Neural cell (in vitro differentiated cells): Measurements from ENCODE around the gene SLC25A23. TPM values are rescaled to one million over a fixed set of nuclear protein-coding genes. Genes with fewer than 3 reads are reported as not detected.

Source experiments
- H2AFZ ChIP-seq: fragments of 200-600, 300-800 bp; sonication (generic), shearing (Covaris generic); 2 replicates; pipeline ENCODE4 v1.6.0; 2014; ENCODE audit warnings: low read depth, mild to moderate bottlenecking, antibody characterized with exemption, low read length, moderate library complexity
- H3F3A ChIP-seq: fragments of 200-600 bp; shearing (Covaris generic); 2 replicates; pipeline ENCODE4 v1.6.1; 2016; ENCODE audit warnings: mild to moderate bottlenecking, moderate library complexity, mixed read lengths, antibody characterized with exemption, low read length; ENCODE audit not compliant: insufficient read depth, poor library complexity, severe bottlenecking
- H3K27ac ChIP-seq: fragments of 200-600, 300-800 bp; sonication (generic), shearing (Covaris generic); 2 replicates; pipeline ENCODE4 v1.5.1; 2014; ENCODE audit warnings: mild to moderate bottlenecking, low read length, moderate library complexity
- H3K27me3 ChIP-seq: fragments of 300-800, 200-600 bp; sonication (generic), shearing (Covaris generic); 2 replicates; pipeline ENCODE4 v1.6.0; 2014; ENCODE audit warnings: mild to moderate bottlenecking, low read depth, low read length, moderate library complexity; ENCODE audit not compliant: insufficient read depth
- H3K36me3 ChIP-seq: fragments of 300-800, 200-600 bp; sonication (generic), shearing (Covaris generic); 2 replicates; pipeline ENCODE4 v1.5.1; 2014; ENCODE audit warnings: mild to moderate bottlenecking, antibody characterized with exemption, low read length, moderate library complexity; ENCODE audit not compliant: insufficient read depth
- H3K4me2 ChIP-seq: fragments of 300-800, 200-600 bp; sonication (generic), shearing (Covaris generic); 2 replicates; pipeline ENCODE4 v1.6.0; 2014; ENCODE audit warnings: mild to moderate bottlenecking, low read length
- H3K4me3 ChIP-seq: fragments of 300-800, 200-600 bp; sonication (generic), shearing (Covaris generic); 2 replicates; pipeline ENCODE4 v1.5.1; 2014; ENCODE audit warnings: mild to moderate bottlenecking, low read length, moderate library complexity
- H3K79me2 ChIP-seq: fragments of 200-600 bp; shearing (Covaris generic); replicated peaks from 2 replicates; pipeline ENCODE4 v1.6.0; 2014; ENCODE audit warnings: mild to moderate bottlenecking, low read length, moderate library complexity; ENCODE audit not compliant: insufficient read depth
- H3K9ac ChIP-seq: fragments of 300-800, 200-600 bp; sonication (generic), shearing (Covaris generic); 2 replicates; pipeline ENCODE4 v1.6.1; 2016; ENCODE audit warnings: mild to moderate bottlenecking, low read length, mixed read lengths
- H3K9me2 ChIP-seq: fragments of 200-600 bp; shearing (Covaris generic); 2 replicates; pipeline ENCODE4 v1.6.1; 2016; ENCODE audit warnings: mild to moderate bottlenecking, low read length, mixed read lengths; ENCODE audit not compliant: insufficient read depth
- H3K9me3 ChIP-seq: fragments of 200-600, 300-800 bp; sonication (generic), shearing (Covaris generic); 2 replicates; pipeline ENCODE4 v1.6.1; 2016; ENCODE audit warnings: mild to moderate bottlenecking, mixed run types, low read length, moderate library complexity, mixed read lengths
- H4K20me1 ChIP-seq: fragments of 200-600 bp; shearing (Covaris generic); 2 replicates; pipeline ENCODE4 v1.6.1; 2016; ENCODE audit warnings: mild to moderate bottlenecking, mixed run types; ENCODE audit not compliant: insufficient read depth
- CTCF ChIP-seq: fragments of 450-650 bp; IDR thresholded peaks from 2 replicates; pipeline ENCODE4 v1.5.1; 2014; ENCODE audit warnings: antibody characterized with exemption, mild to moderate bottlenecking, moderate library complexity; ENCODE audit not compliant: poor library complexity, severe bottlenecking
- EP300 ChIP-seq: fragments of 450-650 bp; conservative IDR thresholded peaks from 2 replicates; pipeline ENCODE4 v1.6.1; 2014; ENCODE audit warnings: antibody characterized with exemption, mild to moderate bottlenecking, moderate library complexity; ENCODE audit not compliant: poor library complexity, severe bottlenecking
- EZH2 ChIP-seq: fragments of 200-600, 300-800 bp; shearing (Covaris generic), sonication (generic); IDR thresholded peaks from 2 replicates; pipeline ENCODE4 v1.6.1; 2014; ENCODE audit warnings: antibody characterized with exemption, low read length, borderline replicate concordance, mild to moderate bottlenecking; ENCODE audit not compliant: insufficient read depth, poor library complexity, severe bottlenecking
- MXI1 ChIP-seq: fragments of 450-650 bp; conservative IDR thresholded peaks from 2 replicates; pipeline ENCODE4 v1.6.1; 2014; ENCODE audit warnings: antibody characterized with exemption, mild to moderate bottlenecking; ENCODE audit not compliant: poor library complexity, severe bottlenecking
- POLR2AphosphoS5 ChIP-seq: IDR thresholded peaks from 2 replicates; pipeline ENCODE4 v1.6.1; 2012
- RAD21 ChIP-seq: fragments of 450-650 bp; conservative IDR thresholded peaks from 2 replicates; pipeline ENCODE4 v1.6.1; 2014; ENCODE audit warnings: antibody characterized with exemption, mild to moderate bottlenecking, moderate library complexity
- REST ChIP-seq: IDR thresholded peaks from 2 replicates; pipeline ENCODE4 v1.6.1; 2012; ENCODE audit warnings: borderline replicate concordance
- SMC3 ChIP-seq: fragments of 450-650 bp; conservative IDR thresholded peaks from 2 replicates; pipeline ENCODE4 v1.6.1; 2014; ENCODE audit warnings: antibody characterized with exemption, mild to moderate bottlenecking, moderate library complexity; ENCODE audit not compliant: poor library complexity
- TAF1 ChIP-seq: IDR thresholded peaks from 2 replicates; pipeline ENCODE4 v1.6.1; 2012; ENCODE audit warnings: low read depth
- polyA plus RNA-seq: library from polyadenylated mRNA; depleted of rRNA; stranded (reverse); fragments of >200 nt; gene quantifications from 2 replicates; pipeline ENCODE4 v1.2.3, GENCODE V29; 2014

SLC25A23 gene
- polyA plus RNA-seq, 1 donor from 2014 or later = 36.3 TPM

GRCh38 chr19:6421075-6422014, 38.2 kb downstream of the SLC25A23 start:
- no peaks in the 10 kb centered on the region for H3K9me3 ChIP-seq
- peaks cover 32% of the 10 kb centered on the region for H4K20me1 ChIP-seq
- H3K79me2 ChIP-seq = peaks cover 38% of the 10 kb centered on the region
- no peaks in the 10 kb centered on the region for H3K9me2 ChIP-seq
- TF ChIP-seq CTCF (no peak), RAD21 (no peak), REST (no peak), SMC3 (no peak), TAF1 (no peak), EP300 (no peak), MXI1 (no peak), POLR2AphosphoS5 (no peak), EZH2 (no peak)
- H3K9ac ChIP-seq = no peak overlapping the region
- no peak overlapping the region for H2AFZ ChIP-seq
- H3K36me3 ChIP-seq = no peaks in the 10 kb centered on the region
- no peak overlapping the region for H3K4me3 ChIP-seq
- no peak overlapping the region for H3K4me2 ChIP-seq
- no peaks in the 10 kb centered on the region for H3F3A ChIP-seq
- H3K27ac ChIP-seq = no peak overlapping the region
- no peaks in the 10 kb centered on the region for H3K27me3 ChIP-seq

DNA sequence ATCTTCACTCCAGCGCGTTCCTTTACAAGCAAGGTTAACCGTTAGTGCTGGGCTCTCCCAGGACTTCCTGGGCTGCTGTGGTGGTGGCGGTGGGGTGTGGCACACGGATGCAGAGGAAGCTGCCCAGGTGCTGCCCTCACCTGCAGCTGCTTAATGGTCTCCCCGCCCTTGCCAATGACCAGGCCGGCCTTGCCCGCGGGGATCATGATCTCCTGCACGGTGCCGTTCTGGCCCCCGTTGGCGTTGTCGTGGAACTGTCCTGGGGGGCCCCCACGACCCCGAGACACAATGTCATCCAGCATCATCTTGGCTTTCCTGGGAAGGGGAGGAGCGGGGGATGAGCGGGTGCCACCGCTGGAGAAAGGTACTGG, 41.0 kb downstream of the SLC25A23 start:
- H3K27me3 ChIP-seq = no peaks in the 10 kb centered on the region
- peaks cover 26% of the 10 kb centered on the region for H4K20me1 ChIP-seq
- H3K9me2 ChIP-seq = no peaks in the 10 kb centered on the region
- no peak overlapping the region for H3K27ac ChIP-seq
- H3K9ac ChIP-seq = no peak overlapping the region
- H2AFZ ChIP-seq = no peak overlapping the region
- H3K4me2 ChIP-seq = no peak overlapping the region
- no peak overlapping the region for H3K4me3 ChIP-seq
- no peak for TF ChIP-seq CTCF
- TF ChIP-seq TAF1 = no peak
- no peak for TF ChIP-seq REST
- TF ChIP-seq SMC3 = no peak
- no peak for TF ChIP-seq RAD21
- no peak for TF ChIP-seq EP300
- no peak for TF ChIP-seq MXI1
- no peak for TF ChIP-seq POLR2AphosphoS5
- no peaks in the 10 kb centered on the region for H3K9me3 ChIP-seq
- H3K79me2 ChIP-seq = peaks cover 33% of the 10 kb centered on the region
- no peaks in the 10 kb centered on the region for H3K36me3 ChIP-seq
- H3F3A ChIP-seq = no peaks in the 10 kb centered on the region
